HepG2 (cell line): Measurements from ENCODE around the gene PIP4K2B. TPM values are rescaled to one million over a fixed set of nuclear protein-coding genes. Genes with fewer than 3 reads are reported as not detected.

Source experiments
- AFF4 ChIP-seq: sonication (generic); formaldehyde crosslinking; IDR thresholded peaks from 2 replicates; pipeline ENCODE4 v1.4.0; 2020; ENCODE audit warnings: missing genetic modification reagents
- ARNTL ChIP-seq: sonication (generic); formaldehyde crosslinking; IDR thresholded peaks from 2 replicates; pipeline ENCODE4 v1.4.0; 2020; ENCODE audit warnings: mild to moderate bottlenecking, missing genetic modification reagents
- GLMP ChIP-seq: sonication (generic); formaldehyde crosslinking; IDR thresholded peaks from 2 replicates; pipeline ENCODE4 v1.9.0; 2021; ENCODE audit warnings: missing genetic modification reagents, mild to moderate bottlenecking, borderline replicate concordance
- HCFC1 ChIP-seq: fragments of 150-350 bp; IDR thresholded peaks from 2 replicates; pipeline ENCODE4 v1.6.1; 2014; ENCODE audit warnings: low read depth, low read length
- HMG20A ChIP-seq: IDR thresholded peaks from 2 replicates; pipeline ENCODE4 v1.6.1; 2016; ENCODE audit warnings: borderline replicate concordance
- HNF4G ChIP-seq, 2 experiments: sonication (generic) in 1 of 2; formaldehyde crosslinking in 1 of 2; IDR thresholded peaks; 2 replicates each; pipeline versions ENCODE4 v1.4.0 to v1.6.1; 2011 to 2020; ENCODE audit warnings: borderline replicate concordance in 2 of 2, low read depth in 2 of 2, mild to moderate bottlenecking in 2 of 2, low read length in 1 of 2, missing genetic modification reagents in 1 of 2, moderate library complexity in 1 of 2
- MBD4 ChIP-seq: IDR thresholded peaks from 2 replicates; pipeline ENCODE4 v1.6.1; 2012; ENCODE audit warnings: low read length, inconsistent platforms, borderline replicate concordance
- MED1 ChIP-seq: sonication (generic); formaldehyde crosslinking; IDR thresholded peaks from 2 replicates; pipeline ENCODE4 v1.4.0; 2020; ENCODE audit warnings: missing genetic modification reagents
- ZGPAT ChIP-seq: IDR thresholded peaks from 2 replicates; pipeline ENCODE4 v1.6.1; 2016; ENCODE audit warnings: mild to moderate bottlenecking
- ZNF296 ChIP-seq: sonication (generic); formaldehyde crosslinking; conservative IDR thresholded peaks from 2 replicates; pipeline ENCODE4 v1.5.0; 2020; ENCODE audit warnings: mild to moderate bottlenecking, missing genetic modification reagents
- ZNF460 ChIP-seq: sonication (generic); formaldehyde crosslinking; IDR thresholded peaks from 2 replicates; pipeline ENCODE4 v1.5.1; 2020; ENCODE audit warnings: missing genetic modification reagents, mild to moderate bottlenecking, borderline replicate concordance
- ZNF503 ChIP-seq: sonication (generic); formaldehyde crosslinking; IDR thresholded peaks from 2 replicates; pipeline ENCODE4 v1.4.0; 2020; ENCODE audit warnings: missing genetic modification reagents
- ZNF574 ChIP-seq: sonication (generic); formaldehyde crosslinking; IDR thresholded peaks from 2 replicates; pipeline ENCODE4 v1.4.0; 2020; ENCODE audit warnings: missing genetic modification reagents
- ZNF749 ChIP-seq: sonication (generic); formaldehyde crosslinking; IDR thresholded peaks from 2 replicates; pipeline ENCODE4 v1.8.0; 2022; ENCODE audit warnings: mild to moderate bottlenecking, missing genetic modification reagents, moderate library complexity, borderline replicate concordance
- ZNF816 ChIP-seq: sonication (generic); formaldehyde crosslinking; IDR thresholded peaks from 2 replicates; pipeline ENCODE4 v1.8.0; 2022; ENCODE audit warnings: missing genetic modification reagents, mild to moderate bottlenecking, borderline replicate concordance
- ZSCAN12 ChIP-seq: sonication (generic); formaldehyde crosslinking; IDR thresholded peaks from 2 replicates; pipeline ENCODE4 v1.9.0; 2021; ENCODE audit warnings: mild to moderate bottlenecking, missing genetic modification reagents
- polyA plus RNA-seq, 8 experiments: library from polyadenylated mRNA; depleted of rRNA in 3 of 8; stranded (reverse) in 7 of 8; unstranded in 1 of 8; fragments of >200 nt; fragmentation: Illumina TruSeq in 4 of 8; extraction: Trizol in 4 of 8; gene quantifications; 2 replicates each; pipeline versions ENCODE4 v1.2.1 to v1.2.3, GENCODE V29; 2011 to 2016; ENCODE audit warnings: low read depth in 4 of 8, missing spikeins in 1 of 8, mixed read lengths in 1 of 8; ENCODE audit not compliant: insufficient read depth in 1 of 8
- total RNA-seq, 5 experiments: library from RNA; depleted of rRNA; stranded (reverse); fragments of >200 nt; fragmentation: Illumina TruSeq; extraction: Trizol; gene quantifications; 2 replicates each; pipeline ENCODE4 v1.2.3, GENCODE V29; 2016; ENCODE audit warnings: low read depth in 1 of 5

The PIP4K2B gene
- total and polyA plus RNA-seq, 2 of the 13 experiments (the other 11 are each of a cell fraction or from before 2014, with no cell fraction given): 20.4 to 54.0 TPM

- TF ChIP-seq MED1 (CRISPR knock-in tag) (peak; percentile 67), ZNF503 (peak; percentile 58; the same call in 1 of the 2 replicates), MBD4 (no peak), HMG20A (CRISPR knock-in tag) (no peak), AFF4 (CRISPR knock-in tag) (no peak), ZNF816 (peak; percentile 23; the same call in 1 of the 2 replicates), ARNTL (CRISPR knock-in tag) (no peak), HNF4G (IDR thresholded peaks at IDR 0.05; ENCODE audit: borderline replicate concordance, low read depth, low read length) (no peak; the same call in 1 of the 2 replicates), HNF4G (CRISPR knock-in tag; IDR thresholded peaks at IDR 0.05; ENCODE audit: borderline replicate concordance, low read depth) (peak; percentile 73; the same call in 1 of the 2 replicates), GLMP (CRISPR knock-in tag) (no peak), ZNF574 (CRISPR knock-in tag) (peak; percentile 89), ZNF460 (no peak), HCFC1 (peak; percentile 21; the same call in 1 of the 2 replicates), ZNF296 (CRISPR knock-in tag) (no peak), ZNF749 (CRISPR knock-in tag) (peak; percentile 28; the same call in 1 of the 2 replicates), ZSCAN12 (CRISPR knock-in tag) (0 out of 2 replicates have a peak, but pooled peaks have one; percentile 22), ZGPAT (CRISPR knock-in tag) (no peak; the same call in 1 of the 2 replicates)
These were observed 69.3 kb downstream of the PIP4K2B start, which contains the start of gene CISD3 (continued) for GRCh38 chr17:38729886-38730525.
